Fibroblast of lung (primary cell): Measurements from ENCODE around the gene CNIH1.

Source experiments
- EZH2 ChIP-seq: IDR thresholded peaks from 2 replicates; pipeline ENCODE4 v1.5.1; 2012; ENCODE audit warnings: low read length, control low read depth, mild to moderate bottlenecking; ENCODE audit errors: missing control alignments
- TF ChIP-seq, protein P1 (sequence below), 2 donors: IDR thresholded peaks in 1 of 2; conservative IDR thresholded peaks in 1 of 2; 1 replicate in 1 of 2; 2 replicates in 1 of 2; pipeline ENCODE4 v1.5.1; 2011 to 2012; ENCODE audit warnings: low read length in 2 of 2, control low read depth in 1 of 2, inconsistent platforms in 1 of 2, low read depth in 1 of 2, mild to moderate bottlenecking in 1 of 2

DNA sequence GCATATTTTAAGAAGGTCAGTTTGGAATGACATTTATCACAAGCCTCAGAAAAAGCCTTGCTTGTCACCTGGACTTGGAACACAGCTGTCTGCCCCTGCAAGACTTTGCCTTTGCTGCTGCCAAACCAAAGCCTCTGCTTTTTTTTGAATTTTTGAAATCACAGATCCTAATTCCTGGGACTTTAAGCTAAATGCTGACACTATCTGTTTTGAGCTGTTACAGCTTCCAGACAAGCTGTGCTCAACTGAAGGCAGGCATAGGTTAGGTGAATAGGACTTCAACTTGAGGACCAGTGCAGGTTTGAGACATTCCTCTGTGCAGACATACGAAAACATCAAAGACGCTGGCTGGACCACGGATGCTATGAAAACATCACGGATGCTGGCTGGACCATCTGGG lies 55.6 kb downstream of the CNIH1 start:
- no peak for TF ChIP-seq EZH2
- TF ChIP-seq, protein P1, sequence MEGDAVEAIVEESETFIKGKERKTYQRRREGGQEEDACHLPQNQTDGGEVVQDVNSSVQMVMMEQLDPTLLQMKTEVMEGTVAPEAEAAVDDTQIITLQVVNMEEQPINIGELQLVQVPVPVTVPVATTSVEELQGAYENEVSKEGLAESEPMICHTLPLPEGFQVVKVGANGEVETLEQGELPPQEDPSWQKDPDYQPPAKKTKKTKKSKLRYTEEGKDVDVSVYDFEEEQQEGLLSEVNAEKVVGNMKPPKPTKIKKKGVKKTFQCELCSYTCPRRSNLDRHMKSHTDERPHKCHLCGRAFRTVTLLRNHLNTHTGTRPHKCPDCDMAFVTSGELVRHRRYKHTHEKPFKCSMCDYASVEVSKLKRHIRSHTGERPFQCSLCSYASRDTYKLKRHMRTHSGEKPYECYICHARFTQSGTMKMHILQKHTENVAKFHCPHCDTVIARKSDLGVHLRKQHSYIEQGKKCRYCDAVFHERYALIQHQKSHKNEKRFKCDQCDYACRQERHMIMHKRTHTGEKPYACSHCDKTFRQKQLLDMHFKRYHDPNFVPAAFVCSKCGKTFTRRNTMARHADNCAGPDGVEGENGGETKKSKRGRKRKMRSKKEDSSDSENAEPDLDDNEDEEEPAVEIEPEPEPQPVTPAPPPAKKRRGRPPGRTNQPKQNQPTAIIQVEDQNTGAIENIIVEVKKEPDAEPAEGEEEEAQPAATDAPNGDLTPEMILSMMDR (conservative IDR thresholded peaks at IDR 0.05 in 1 of 2, IDR thresholded peaks at IDR 0.05 in 1 of 2; ENCODE audit: low read depth in 1 of 2, low read length in 2 of 2) = no peak
